Uterus (tissue), 2 donors: ENCODE data around the gene ZNF337.

ENCODE experiments used
- POLR2A ChIP-seq, 2 donors: fragments of 450-650 bp; IDR thresholded peaks; one replicate each; pipeline ENCODE4 v1.6.1; 2016; ENCODE audit warnings: antibody characterized with exemption in 2 of 2, mild to moderate bottlenecking in 1 of 2, moderate library complexity in 1 of 2
- TF ChIP-seq, protein P1 (sequence below), 4 experiments: fragments of 200-600 bp in 2 of 4; fragments of 450-650 bp in 2 of 4; sonication (generic) in 2 of 4; IDR thresholded peaks; one replicate each; pipeline ENCODE4 v1.5.1; 2016 to 2019; ENCODE audit warnings: antibody characterized with exemption in 4 of 4, mild to moderate bottlenecking in 2 of 4, moderate library complexity in 1 of 4

GRCh38 chr20:25676164-25676809 is 20.4 kb downstream of the ZNF337 start:
- TF ChIP-seq, protein P1, sequence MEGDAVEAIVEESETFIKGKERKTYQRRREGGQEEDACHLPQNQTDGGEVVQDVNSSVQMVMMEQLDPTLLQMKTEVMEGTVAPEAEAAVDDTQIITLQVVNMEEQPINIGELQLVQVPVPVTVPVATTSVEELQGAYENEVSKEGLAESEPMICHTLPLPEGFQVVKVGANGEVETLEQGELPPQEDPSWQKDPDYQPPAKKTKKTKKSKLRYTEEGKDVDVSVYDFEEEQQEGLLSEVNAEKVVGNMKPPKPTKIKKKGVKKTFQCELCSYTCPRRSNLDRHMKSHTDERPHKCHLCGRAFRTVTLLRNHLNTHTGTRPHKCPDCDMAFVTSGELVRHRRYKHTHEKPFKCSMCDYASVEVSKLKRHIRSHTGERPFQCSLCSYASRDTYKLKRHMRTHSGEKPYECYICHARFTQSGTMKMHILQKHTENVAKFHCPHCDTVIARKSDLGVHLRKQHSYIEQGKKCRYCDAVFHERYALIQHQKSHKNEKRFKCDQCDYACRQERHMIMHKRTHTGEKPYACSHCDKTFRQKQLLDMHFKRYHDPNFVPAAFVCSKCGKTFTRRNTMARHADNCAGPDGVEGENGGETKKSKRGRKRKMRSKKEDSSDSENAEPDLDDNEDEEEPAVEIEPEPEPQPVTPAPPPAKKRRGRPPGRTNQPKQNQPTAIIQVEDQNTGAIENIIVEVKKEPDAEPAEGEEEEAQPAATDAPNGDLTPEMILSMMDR (IDR thresholded peaks at IDR 0.05): no peak
- TF ChIP-seq POLR2A (IDR thresholded peaks at IDR 0.05): no peak
